Vein endothelial cell (primary cell): Measurements from ENCODE around the gene GSTA2. TPM values are rescaled to one million over a fixed set of nuclear protein-coding genes. Genes with fewer than 3 reads are reported as not detected.

Experiments
- total RNA-seq: library from RNA; depleted of rRNA; stranded (reverse); fragments of >200 nt; gene quantifications from 2 replicates; pipeline ENCODE4 v1.2.3, GENCODE V29; 2012

GSTA2 gene
- not detected in 2 replicates for total RNA-seq

GRCh38 chr6:52763322-52763916 is at the start of gene GSTA2:
GSTA2 (minus strand) TSS chr6:52763475; CDS start chr6:52757947, 5,528 bp downstream.

GRCh38 chr6:52803668-52804255 is 40.5 kb upstream of the GSTA2 start, which contains the start of gene GSTA1:
GSTA1 (minus strand) TSS chr6:52803816; CDS start chr6:52799267, 4,549 bp downstream.

Other genes with a start within 250 kb of the GSTA2 start
- 84.3 and 87.9 TPM in 2 replicates for gene TRAM2, start 186.4 kb downstream of the GSTA2 start, total RNA-seq
- 17.0 and 21.3 TPM in 2 replicates for gene TMEM14A, start 92.4 kb downstream of the GSTA2 start, total RNA-seq
- not detected in 2 replicates for gene GSTA1, start 40.3 kb upstream of the GSTA2 start, total RNA-seq
- gene GSTA5, start 77.3 kb upstream of the GSTA2 start, total RNA-seq: not detected in 2 replicates
- not detected in 2 replicates for gene GSTA3, start 146.2 kb upstream of the GSTA2 start, total RNA-seq
- gene GSTA4, start 231.8 kb upstream of the GSTA2 start, total RNA-seq: 13.7 and 14.9 TPM in 2 replicates